Stimulated activated CD8-positive, alpha-beta memory T cell treated with anti-CD3 and anti-CD28 coated beads, Interleukin-15, amount 100 ng/mL, for 4 hours (primary cell): ENCODE data around the gene NRM.

Experiments used
- DNase-seq, 2 donors: peaks; one replicate each; pipeline ENCODE4 v3.0.0-alpha.2; 2020; ENCODE audit warnings: low read depth in 2 of 2

The NRM gene

GRCh38 chr6:30688569-30688968, 2.2 kb downstream of the NRM start:
- DNase-seq: no peak

- no peak for DNase-seq
Measured at GRCh38 chr6:30687659-30688431, 2.9 kb downstream of the NRM start.

GRCh38 chr6:30686908-30687658, 3.7 kb downstream of the NRM start:
- DNase-seq: peak; percentile 64 to 66

- peak; percentile 76 to 78 for DNase-seq
Measured at GRCh38 chr6:30686009-30686907, 4.5 kb downstream of the NRM start, which contains the start of gene PPP1R18. Gene PPP1R18, minus strand, starts transcription at chr6:30686645. Its CDS starts 627 bp downstream, at chr6:30686018.

GRCh38 chr6:30685157-30686008, 5.4 kb downstream of the NRM start:
- no peak for DNase-seq

- DNase-seq: no peak
Measured at GRCh38 chr6:30684386-30685156, 6.2 kb downstream of the NRM start.

- DNase-seq: no peak
Measured at GRCh38 chr6:30683980-30684338, 6.8 kb downstream of the NRM start.

GRCh38 chr6:30683183-30683979, 7.4 kb downstream of the NRM start:
- no peak for DNase-seq

GRCh38 chr6:30682143-30683117, 8.4 kb downstream of the NRM start:
- DNase-seq: peak; percentile 74 to 80

GRCh38 chr6:30681766-30682142, 9.0 kb downstream of the NRM start:
- no peak for DNase-seq

GRCh38 chr6:30679765-30680535, 10.8 kb downstream of the NRM start:
- no peak for DNase-seq

GRCh38 chr6:30678964-30679726, 11.6 kb downstream of the NRM start:
- peak; percentile 77 to 78 for DNase-seq

GRCh38 chr6:30676660-30677285, 14.0 kb downstream of the NRM start:
- no peak for DNase-seq

- DNase-seq: peak; percentile 75 to 79
Measured at GRCh38 chr6:30672445-30673253, 18.1 kb downstream of the NRM start, which contains the start of gene DHX16. Gene DHX16, minus strand, starts transcription at chr6:30673006. Its CDS starts 165 bp downstream, at chr6:30672841.
